Breast epithelium (tissue), 3 donors: ENCODE data around the gene DAB2IP.
"Not testable (repeated sequence)": the region's sequence is repeated elsewhere in the genome, so short reads cannot be mapped to it uniquely, and the experiment has no call there.

Experiments
- CTCF ChIP-seq, 3 donors: fragments of 450-650 bp; IDR thresholded peaks; one replicate each; pipeline ENCODE4 v1.5.1; 2016 to 2017; ENCODE audit warnings: antibody characterized with exemption in 3 of 3, mild to moderate bottlenecking in 3 of 3, moderate library complexity in 3 of 3
- POLR2A ChIP-seq: fragments of 450-650 bp; IDR thresholded peaks from one replicate; pipeline ENCODE4 v1.6.1; 2016; ENCODE audit warnings: antibody characterized with exemption, mild to moderate bottlenecking, moderate library complexity

DNA sequence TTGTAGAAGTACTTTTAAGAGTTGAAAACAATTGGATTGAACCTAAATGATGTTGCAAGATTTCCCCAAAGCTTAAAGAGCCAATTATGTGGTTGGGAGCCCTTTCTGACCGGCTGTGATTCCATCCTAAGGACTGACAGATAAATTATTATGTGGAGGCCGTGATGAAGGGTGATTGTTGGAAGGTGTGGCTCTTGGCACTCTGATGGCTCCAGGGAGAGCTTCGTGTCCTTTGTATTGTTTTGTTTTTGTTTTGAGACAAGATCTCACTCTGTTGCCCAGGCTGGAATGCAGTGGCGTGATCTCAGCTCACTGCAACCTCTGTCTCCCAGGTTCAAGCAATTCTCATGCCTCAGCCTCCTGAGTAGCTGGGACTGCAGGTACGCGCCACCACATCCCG is 32.5 kb upstream of the DAB2IP start:
- not testable (repeated sequence) for TF ChIP-seq CTCF (IDR thresholded peaks at IDR 0.05); POLR2A
